AG09309 (cell line): ENCODE data around the gene SP7.

Source experiments
- DNase-seq: peaks from one replicate; pipeline ENCODE4 v3.0.0-alpha.2; 2010; ENCODE audit warnings: low read depth
- H3K4me3 ChIP-seq: 2 replicates; pipeline ENCODE4 v1.5.1; 2011; ENCODE audit warnings: mild to moderate bottlenecking, low read depth, low read length, moderate library complexity; ENCODE audit not compliant: control insufficient read depth
- CTCF ChIP-seq: IDR thresholded peaks from 2 replicates; pipeline ENCODE4 v1.5.1; 2011; ENCODE audit warnings: mild to moderate bottlenecking, low read depth, low read length, inconsistent platforms; ENCODE audit not compliant: insufficient read depth, control insufficient read depth; ENCODE audit errors: missing control alignments

The SP7 gene

GRCh38 chr12:53290661-53291060 is 45.5 kb downstream of the SP7 start:
- no peak overlapping the region for H3K4me3 ChIP-seq
- no peak for DNase-seq
- TF ChIP-seq CTCF = no peak

GRCh38 chr12:53289891-53290290 is 46.3 kb downstream of the SP7 start:
- no peak for DNase-seq
- no peak overlapping the region for H3K4me3 ChIP-seq
- no peak for TF ChIP-seq CTCF

GRCh38 chr12:53288322-53288721 is 47.8 kb downstream of the SP7 start:
- H3K4me3 ChIP-seq = no peak overlapping the region
- no peak for TF ChIP-seq CTCF
- DNase-seq = no peak

- H3K4me3 ChIP-seq = no peak overlapping the region
- peak; percentile 69 for TF ChIP-seq CTCF
- DNase-seq = no peak
These were observed 48.4 kb downstream of the SP7 start for GRCh38 chr12:53287741-53288216.

GRCh38 chr12:53286448-53286847 is 49.7 kb downstream of the SP7 start:
- TF ChIP-seq CTCF = no peak
- no peak overlapping the region for H3K4me3 ChIP-seq
- DNase-seq = no peak

GRCh38 chr12:53279888-53280498 is 56.2 kb downstream of the SP7 start:
- no peak for TF ChIP-seq CTCF
- DNase-seq = no peak
- no peak overlapping the region for H3K4me3 ChIP-seq
